ENCODE data around the gene IMMT.

Gene IMMT

GRCh38 chr2:86195808-86196387, 636 bp upstream of the IMMT start:
- no peak for DNase-seq

GRCh38 chr2:86194751-86195054, 559 bp downstream of the IMMT start:
- no peak for DNase-seq

GRCh38 chr2:86193901-86194567, 1.2 kb downstream of the IMMT start:
- DNase-seq = no peak

GRCh38 chr2:86189782-86190416, 5.4 kb downstream of the IMMT start:
- no peak for DNase-seq

GRCh38 chr2:86186431-86186830, 8.8 kb downstream of the IMMT start:
- DNase-seq = no peak

GRCh38 chr2:86185517-86186212, 9.6 kb downstream of the IMMT start:
- no peak for DNase-seq

GRCh38 chr2:86176597-86176996, 18.7 kb downstream of the IMMT start:
- no peak for DNase-seq

GRCh38 chr2:86175828-86176227, 19.4 kb downstream of the IMMT start:
- no peak for DNase-seq

GRCh38 chr2:86174445-86174844, 20.8 kb downstream of the IMMT start:
- DNase-seq = no peak

- no peak for DNase-seq
These were observed 22.7 kb downstream of the IMMT start for GRCh38 chr2:86172610-86173009.

GRCh38 chr2:86171295-86171694, 24.0 kb downstream of the IMMT start:
- DNase-seq = no peak

- no peak for DNase-seq
These were observed 24.8 kb downstream of the IMMT start for GRCh38 chr2:86170449-86170848.

GRCh38 chr2:86160156-86160952, 34.9 kb downstream of the IMMT start:
- no peak for DNase-seq

GRCh38 chr2:86158286-86158685, 37.0 kb downstream of the IMMT start:
- no peak for DNase-seq

- no peak for DNase-seq
These were observed 38.2 kb downstream of the IMMT start for GRCh38 chr2:86157009-86157556.

GRCh38 chr2:86150502-86150901, 44.8 kb downstream of the IMMT start:
- DNase-seq = no peak

- DNase-seq = no peak
These were observed 47.5 kb downstream of the IMMT start for GRCh38 chr2:86147793-86148192.

GRCh38 chr2:86143926-86144685, 51.2 kb downstream of the IMMT start:
- DNase-seq = no peak

- no peak for DNase-seq
These were observed 52.0 kb downstream of the IMMT start for GRCh38 chr2:86143307-86143706.

GRCh38 chr2:86142436-86143257, 52.6 kb downstream of the IMMT start:
- no peak for DNase-seq

GRCh38 chr2:86140969-86141392, 54.3 kb downstream of the IMMT start:
- DNase-seq = no peak
